HG02943 (cell line): ENCODE results near the gene CBX4.
A peak's percentile ranks its signal among the peaks of the same experiment; 100 is the strongest.

ENCODE experiments used
- ATAC-seq: cut with Tn5 transposase; IDR thresholded peaks from one replicate; pipeline ENCODE4 v1.9.1; 2021; ENCODE audit warnings: mild to moderate bottlenecking, low read depth, moderate library complexity; ENCODE audit not compliant: unreplicated experiment

The CBX4 gene

DNA sequence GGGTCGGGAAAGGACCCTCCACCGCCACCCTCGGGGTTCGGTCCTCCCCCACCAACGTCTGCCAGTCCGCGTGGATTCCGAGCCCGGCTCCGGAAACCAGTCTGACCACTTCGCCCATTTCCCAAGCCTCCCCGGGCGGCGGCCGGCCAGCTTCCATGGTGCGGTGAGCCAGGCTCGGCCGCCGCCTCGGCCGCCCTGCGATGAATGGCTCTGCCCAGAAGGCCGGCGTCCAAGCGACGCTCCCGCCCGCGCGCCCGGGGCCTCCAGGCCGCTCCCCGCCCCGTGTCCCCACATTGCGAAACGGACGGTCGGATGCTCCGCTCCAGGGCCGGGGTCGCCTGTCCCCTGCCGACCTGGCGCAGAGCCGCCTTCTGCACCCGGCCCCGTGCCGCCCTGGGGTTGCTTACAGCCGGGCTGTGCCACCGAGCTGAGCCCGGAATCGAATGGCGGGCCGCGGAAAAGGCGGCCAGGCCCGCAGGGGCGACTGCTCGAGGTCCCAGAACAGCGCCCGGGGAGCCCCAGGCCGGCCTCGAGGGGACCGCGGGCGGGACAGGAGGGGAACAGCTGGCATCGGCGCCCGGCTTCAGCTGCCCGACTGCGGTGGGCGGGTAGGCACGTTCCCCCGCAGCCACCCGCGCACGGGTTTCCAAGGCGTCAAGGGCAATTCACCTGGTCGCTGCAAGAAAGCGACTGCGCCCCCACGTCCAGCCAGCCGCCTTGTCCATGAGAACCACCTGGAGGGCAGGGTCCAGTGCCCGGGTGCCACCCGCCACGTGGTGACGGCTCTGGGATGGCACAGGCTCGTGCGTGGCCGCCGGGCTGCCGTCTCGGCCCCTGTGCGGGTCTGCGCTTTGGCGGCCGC, 24.0 kb downstream of the CBX4 start:
- no peak for ATAC-seq

DNA sequence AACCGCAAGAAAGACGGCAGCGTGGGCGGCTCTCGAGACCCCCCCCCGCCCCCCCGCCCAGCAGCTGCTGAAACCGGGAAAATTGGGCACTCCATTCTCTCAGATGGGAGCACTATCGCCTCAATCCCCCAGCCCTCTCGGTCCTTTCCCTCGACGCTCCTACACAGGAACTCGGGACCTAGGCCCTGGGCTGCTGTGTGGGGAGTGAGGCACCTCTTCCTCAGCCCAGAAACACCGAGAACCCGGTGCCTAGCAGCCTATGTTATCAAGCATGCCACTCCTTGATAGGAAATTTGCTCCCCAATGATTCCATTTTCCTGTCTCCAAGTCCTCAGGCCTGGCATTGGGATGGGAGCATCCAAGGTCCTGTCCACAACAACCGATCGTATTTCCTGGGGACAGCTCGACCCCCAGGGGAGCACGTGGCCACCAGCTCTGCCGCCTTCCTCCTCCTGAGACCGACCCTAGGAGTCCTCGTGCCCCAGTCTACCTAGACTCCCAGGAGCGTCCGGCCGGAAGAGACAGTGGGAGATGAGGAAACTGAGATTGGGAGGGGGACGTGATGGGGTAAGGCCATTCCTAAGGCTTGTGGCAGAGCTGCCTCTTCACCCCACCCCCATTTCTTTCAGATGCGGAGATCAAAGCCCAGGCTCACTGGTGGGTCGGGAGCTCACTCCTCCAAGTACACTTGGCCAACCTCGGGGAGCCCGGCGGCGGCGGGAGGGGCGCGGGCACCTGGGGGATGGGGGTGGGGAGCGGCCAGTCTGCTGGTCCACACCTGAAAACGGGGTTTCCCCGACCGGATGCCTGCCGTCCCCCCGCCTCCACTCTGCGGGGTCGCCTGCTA, 24.9 kb downstream of the CBX4 start:
- no peak for ATAC-seq

DNA sequence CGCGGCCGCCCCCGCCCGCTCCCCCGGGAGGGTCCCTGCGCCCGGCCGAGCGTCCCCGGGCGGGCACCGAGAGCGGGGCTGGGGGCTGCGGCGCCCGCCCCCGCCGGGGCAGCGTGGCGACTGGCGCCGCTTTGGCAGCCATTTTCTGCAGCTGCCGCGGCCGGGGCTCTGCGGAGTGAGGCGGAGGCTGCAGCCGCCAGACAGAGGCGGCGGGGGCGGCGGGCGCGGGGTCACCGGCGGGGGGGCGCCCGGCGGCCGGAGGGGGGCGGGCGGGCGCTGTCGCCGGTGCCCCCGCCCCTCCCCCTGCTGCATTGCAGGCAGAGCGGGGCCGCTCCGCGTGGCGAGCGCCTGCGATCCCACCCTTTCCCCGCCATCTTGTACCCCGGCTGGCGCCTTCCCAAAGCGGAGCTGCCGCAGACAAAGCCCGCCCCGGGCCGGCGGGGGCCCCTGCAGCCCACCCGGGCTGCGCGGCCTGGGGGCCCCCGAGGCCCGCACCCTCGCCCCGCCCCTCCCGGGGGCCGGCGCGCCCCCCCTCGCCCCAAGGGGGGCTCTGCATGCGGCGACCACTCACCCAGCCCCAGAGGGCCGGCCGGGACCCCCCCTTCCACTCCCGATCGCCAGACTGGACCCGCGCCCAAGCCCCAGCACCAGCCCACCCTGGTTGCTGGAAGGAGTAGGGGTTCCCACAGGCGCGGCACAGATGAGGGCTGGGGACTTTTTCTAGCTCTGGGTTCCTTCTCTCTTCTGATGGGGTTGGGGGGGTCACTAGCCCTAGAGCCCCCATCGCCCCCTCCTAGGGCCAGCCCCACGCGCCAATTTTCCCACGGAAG, 25.7 kb downstream of the CBX4 start:
- ATAC-seq, result no peak

DNA sequence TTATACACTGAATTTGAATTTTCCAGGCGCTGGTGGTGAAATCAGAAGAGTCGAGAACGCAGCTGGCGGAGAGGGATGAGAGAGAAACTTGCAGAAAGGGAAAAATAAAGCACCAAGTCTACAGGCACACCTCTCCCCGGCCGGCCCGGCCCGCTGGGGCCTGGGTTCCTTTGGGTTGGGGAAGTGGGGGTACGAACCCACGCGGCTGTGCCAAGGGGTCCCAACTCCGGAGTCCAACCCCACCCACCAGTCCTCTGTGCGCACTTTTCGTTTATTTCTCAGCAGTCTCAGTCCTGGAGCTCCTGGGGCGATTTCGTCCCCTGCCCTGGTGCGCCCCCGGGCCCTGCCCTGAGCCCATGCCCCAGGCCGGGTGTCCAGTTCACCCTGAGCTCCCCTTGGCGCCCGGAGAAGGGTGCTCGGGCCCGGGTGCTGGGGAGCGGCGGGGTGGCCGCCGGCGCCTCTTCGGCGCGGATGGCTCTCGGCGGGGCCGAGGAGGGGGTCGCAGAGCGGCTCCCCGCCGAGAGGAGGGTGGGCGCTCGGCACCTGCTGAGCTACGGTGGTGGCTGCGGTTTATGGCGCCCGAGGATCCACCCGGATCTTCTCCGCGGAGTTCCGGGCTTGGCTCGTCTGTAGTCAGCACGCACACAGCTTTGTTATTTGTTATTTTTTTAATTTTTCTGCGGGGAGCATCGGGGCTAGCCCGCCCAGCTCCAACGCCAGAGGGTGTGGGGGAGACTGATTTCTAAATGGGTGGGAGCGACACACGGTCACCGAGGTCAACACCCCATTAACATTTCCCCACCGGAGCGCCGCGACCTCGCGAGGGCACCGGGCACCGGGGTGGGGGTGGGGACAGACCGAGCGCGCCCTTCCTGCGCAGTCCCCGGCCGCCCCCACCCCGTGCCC, 26.6 kb downstream of the CBX4 start:
- ATAC-seq, result no peak

DNA sequence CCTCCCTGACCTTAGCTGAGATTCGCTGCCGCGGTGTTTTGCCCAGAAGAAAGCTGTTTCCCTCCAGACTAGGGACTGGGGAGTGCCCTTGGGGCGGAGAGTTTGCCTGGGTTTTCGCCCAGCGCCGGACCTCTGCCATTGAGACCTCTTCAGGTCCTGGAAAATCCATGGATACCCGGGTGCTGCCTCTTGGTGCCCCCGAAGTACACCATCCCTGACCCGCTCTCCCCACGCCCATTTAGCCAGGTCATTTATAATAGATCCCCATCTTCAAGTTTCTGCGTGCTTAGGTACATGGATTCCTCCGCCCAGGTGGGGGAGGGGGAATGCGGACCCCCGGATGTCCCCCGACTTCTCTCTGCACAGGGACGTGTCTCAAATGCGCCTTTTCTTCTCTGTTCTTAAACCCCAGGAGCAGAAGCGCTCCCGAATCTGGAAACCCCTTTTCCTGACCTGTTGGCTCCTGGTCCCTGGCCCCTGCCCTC, 27.3 kb downstream of the CBX4 start:
- ATAC-seq, result no peak

DNA sequence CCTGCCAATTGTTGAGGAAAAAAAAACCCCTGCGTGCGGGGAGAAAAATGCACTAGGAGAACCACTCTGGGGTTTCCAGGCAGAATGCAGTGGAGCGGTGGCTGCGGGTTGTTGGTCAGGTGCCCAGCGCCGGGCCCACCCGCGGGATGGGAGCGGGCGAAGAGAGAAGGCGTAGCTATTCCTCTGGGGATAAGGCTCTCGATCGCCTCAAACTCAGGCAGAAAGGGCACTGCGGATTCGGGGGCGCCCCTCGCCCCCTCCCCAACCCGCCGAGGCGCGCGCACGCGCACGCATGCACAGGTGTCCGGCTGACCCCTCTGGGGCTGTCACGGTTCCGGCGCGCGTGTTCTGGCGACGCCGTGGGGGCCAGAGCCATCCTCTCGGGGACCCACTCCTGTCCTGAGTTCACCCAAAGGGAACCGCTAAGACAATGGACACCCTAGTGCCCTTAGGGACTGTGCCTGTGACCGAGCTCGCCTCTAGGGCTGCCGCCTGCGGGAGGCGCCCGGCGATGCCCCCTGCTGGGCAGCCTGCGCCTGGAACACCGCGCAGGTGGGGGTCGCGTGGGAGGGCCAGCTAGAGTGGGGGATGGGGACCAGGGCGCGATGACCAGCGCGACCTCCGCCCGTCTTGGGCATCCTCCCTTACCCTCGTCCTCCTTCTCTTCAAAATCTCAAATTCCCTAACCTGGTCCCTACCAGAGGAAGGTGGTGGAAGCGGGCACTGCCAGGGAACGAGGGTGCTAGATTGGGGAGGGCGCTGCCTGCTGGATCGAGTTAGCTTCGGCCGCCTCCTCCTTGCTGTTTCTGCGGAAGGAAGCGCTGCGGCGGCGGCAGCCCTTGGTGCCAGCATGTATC, 28.0 kb downstream of the CBX4 start:
- no peak for ATAC-seq

DNA sequence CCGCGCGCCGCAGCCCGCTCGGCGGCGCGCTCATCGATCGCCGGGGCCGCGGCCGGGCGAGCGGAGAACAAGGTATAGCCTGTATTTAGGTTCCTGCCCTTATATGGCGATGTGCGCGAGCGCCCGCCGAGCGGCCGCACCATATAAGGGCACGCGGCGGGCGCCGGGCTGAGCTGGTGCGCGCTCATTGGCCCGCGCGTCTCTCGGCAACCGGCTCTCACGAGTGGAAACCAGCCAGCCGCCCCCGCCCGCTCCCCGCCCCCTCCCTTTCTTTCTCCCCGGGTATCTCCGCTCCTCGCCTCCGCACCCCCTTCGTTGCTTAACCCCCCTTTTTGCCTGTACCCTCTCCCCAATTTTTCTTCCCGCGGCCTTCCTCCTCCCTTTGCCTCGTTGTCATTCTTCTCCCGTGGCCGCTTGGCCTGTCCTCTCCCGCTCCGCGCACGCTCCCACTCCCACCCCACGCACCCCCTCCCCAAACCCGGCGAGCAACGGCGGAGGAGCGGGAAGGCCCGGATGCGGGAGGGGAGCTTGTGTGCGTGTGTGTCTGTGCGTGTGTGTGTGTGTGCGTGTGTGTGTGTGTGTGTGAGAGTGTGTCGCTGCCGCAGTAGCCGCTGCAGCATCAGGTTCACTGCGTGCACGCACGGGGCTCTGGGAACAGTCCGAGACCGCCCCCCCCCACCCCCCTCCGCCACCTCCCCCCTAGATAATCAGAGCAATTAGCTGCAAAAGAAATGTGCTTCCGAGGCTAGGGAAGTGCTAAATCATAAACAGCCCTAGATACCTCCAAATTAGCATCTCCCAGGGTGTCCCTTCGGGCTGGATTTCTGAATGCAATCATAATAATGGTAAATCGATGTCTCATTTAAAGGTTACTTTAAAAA, 28.9 kb downstream of the CBX4 start:
- peak; percentile 63 for ATAC-seq

DNA sequence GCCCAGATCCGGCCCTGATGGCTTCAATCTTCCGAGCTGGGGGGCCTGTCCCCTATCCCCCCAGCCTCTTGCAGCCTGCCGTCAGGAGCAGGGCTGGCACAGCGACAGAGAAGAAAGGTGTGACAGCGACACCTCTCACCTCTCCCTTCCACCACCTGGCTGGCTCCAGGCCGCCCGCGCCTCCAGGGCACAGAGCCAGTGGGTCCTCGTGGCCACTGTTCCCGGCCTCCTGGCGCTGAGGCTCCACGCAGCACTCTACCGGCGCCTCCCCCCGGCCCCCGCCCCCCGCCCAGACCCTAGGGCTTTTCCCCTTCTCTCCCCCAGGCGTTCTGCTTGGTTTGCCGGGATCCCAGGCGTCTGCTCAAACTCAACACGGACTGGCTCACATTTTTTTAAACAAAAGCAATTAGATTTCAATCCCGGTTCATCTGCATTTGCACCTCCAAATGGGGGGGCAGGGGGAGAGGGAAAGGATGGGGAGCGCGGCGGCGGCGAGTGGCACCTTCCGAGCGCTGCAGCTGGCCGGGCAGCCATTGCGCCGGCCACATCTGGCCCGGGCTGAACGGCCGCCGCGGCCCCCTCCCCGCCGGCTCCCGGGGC, 29.6 kb downstream of the CBX4 start:
- no peak for ATAC-seq

DNA sequence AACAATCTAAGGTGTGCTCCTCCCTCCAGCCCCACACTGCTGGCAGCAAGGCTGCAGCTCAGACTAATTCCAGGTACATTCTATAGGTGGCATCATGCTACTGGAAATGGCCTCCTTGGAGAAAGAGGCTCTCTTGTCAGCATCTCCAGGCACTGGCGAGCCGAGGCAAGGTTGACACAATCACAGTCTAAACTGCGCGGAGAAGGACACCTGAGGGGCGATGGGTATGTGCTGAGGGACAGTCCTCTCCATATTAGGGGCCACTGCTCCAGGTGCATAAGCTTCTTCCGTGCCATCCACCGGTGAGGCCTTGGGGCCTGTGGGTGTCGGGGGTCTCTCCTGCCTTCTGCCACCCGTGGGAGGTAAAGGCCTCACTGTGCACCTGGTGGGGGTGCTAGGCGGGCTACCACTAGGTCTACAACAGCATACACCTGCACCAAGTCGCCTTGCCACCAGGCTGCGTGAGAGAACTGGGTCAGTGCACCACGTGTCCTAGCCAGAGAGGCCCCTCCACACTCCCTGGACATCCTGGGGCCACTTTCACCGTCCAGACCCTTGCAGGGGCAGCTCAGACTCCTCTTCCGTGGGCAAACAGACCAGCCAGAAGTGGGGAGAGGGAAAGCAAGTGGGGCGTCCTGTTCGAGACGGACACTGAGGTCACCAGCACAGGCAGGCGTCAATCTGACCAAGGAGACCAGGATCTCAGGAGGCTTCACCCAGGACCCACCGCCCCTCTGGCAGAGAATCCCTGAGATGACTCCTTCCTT, 30.3 kb downstream of the CBX4 start:
- ATAC-seq, result no peak

DNA sequence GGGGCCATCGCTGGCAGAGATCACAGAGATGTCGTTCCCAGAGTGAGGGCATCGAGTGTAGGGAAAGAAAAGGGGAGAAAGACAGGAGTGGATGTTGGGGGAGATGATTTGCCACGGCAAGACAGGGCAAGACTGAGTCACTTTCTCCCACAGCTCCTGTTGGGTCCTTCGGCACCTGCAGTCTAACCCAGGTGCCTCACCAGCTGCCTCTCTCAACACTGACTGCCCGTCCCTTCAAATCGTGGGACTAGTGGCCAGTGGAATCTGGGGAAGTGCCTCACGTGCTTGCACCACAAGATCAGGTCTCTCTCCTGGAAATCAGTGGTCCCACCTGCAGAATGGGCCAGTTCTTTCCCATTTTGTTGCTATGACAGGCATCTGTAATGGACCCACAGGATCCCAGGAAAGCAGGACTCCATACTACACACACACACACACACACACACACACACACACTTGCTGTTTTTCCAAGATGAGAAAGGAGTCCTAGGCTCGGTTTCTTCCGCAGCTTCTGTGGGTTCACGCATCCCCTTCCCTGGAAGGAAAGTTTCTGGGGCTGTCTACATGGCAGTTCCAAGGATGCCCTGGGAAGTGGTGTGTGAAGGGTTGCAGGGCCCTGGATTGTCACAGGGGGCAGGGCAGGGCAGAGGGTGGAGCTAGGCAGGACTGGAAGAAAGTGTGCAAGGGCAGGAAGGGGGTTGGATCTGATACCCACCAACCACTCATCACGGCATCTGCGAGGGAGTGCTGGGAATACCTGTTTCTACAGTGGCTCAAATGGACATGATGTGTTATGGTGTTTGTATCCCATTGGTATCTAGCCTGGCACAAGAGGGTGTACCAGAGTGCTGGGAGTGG, 32.1 kb downstream of the CBX4 start:
- no peak for ATAC-seq

DNA sequence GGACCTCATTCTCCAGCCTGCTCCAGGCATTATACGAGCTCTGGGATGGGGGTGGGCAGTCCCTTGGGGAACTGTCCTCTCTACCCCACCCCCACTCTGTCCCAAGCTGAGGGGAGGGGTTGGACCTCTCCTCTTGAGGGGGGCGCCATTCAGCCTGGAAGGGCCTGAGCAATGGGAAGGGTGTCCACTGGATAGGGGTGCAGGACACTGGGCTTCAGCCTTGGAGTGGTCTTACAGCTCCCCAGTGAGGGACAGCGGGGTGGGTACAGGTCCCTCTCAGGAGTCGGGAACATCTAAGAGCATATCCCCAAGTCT, 32.8 kb downstream of the CBX4 start:
- ATAC-seq, result no peak

DNA sequence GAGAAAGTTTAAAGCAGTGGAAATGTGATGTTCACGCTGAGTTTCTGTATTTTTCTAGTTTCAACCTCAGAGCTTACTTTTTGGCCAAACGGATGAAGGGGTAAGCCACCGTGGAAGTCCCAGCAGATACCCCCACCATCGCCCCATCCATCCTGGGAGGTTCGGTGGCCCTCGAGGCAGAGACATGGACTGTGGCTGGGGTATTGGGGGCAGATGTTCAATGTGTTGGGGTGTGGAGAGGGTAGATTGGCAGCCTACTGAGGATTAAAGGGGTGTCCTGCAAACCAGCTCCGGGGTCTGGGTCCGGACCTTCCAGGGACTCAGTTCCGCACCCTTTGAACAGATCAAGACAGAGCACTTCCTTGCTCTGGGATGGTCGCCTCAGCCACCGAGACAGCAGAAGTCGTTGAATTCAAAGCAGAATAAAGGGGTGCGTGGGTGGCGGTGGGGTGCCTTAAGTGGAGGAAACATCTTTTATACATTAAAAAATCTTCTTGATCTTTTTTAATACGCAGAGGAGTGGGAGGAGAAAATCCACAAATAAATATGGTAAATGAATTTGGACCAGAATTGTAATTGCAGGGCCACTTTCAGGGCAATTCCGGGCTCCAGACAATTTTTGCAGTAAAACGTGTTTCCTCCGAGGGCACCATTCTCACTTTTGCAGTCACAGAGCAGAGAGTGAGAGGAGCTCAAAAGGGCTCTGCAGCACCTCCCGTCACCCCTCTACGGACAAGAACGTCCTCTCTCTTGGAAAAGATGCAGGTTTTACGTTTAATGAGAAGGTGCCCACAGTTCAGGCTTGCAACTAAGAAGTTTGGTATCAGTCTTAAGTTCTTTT, 34.2 kb downstream of the CBX4 start:
- peak; percentile 14 for ATAC-seq

DNA sequence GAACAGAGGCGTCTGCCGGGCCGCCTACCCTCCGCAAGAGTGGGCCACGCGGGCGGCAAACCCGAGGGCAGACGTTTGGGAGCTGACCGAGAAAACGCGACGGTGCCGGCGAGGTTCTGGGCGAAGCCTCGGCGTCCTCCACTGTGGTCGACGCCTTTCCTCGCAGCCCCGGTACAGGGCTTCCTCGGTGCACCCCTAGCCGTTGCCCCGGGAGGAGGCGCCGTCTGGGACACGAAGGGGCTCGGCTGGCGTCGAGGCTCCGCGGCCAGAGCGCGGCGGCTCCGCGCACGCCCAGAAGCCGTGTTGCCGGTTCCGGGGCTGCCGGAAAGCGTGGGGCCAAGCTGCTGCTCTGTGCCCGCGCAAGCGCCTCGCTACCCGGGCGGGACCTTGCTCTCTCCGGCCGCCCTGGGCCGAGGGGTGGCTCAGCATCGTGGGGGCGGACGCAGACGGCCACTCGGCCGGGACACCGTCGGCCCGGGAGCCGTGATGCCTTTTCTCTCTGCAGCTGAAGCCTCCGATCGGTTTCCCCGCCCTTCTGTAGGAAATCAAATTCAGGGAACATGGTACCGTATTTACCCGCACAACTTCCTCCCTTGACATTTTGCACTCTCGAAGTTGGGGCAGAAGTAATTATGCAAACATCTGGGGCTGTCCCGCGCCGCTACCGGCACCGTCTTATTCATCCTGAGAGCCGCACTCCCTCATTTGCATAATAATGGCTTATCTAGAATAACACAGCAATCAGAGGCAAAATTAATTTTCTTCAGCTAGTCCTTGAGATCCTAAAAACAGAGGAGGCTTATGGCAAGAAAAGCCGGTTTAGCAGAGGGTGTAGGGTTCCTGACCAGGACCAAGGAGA, 35.0 kb downstream of the CBX4 start:
- peak; percentile 54 for ATAC-seq

DNA sequence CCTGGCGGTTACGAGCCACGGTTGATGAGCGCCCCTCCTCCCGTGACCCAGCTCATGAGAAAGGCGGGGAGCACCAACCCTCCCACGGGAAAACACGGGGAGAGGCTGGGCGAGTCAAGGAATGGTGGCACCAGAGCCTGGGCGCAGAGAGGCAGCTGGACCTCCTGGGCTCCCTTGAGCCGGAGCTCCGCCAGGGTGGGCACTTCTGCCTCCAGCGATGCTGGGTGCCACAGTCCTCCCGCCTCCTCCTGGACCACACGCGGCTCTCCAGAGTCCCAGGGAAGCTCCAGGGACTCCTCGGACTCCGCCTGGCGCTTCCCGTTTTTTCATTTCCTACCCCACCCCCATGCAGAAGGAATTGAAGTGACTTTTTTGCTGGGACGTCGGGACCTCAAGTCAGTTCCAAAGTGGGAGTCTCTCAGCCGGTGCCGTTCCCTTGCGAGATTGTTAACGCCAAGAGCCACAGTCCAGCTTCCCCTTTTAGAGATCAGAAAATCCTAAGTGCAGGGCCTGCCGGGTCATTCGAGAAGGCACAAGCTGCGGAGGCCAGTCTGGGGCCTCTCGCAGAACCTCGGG, 35.7 kb downstream of the CBX4 start:
- no peak for ATAC-seq
